Ovary (tissue), 9 donors: ENCODE measurements around the gene NHLH1. TPM values are rescaled to one million over a fixed set of nuclear protein-coding genes. Genes with fewer than 3 reads are reported as not detected.

ENCODE experiments used
- DNase-seq, 5 donors: peaks; one replicate each; pipeline ENCODE4 v3.0.0-alpha.2; 2019 to 2020
- H3K27ac ChIP-seq, 2 donors: fragments of 200-600 bp; one replicate each; pipeline versions ENCODE4 v1.5.1 to v1.8.0; 2019 to 2022
- H3K27me3 ChIP-seq: fragments of 200-600 bp; one replicate; pipeline ENCODE4 v1.8.0; 2022
- H3K36me3 ChIP-seq: fragments of 200-600 bp; sonication (generic); one replicate; pipeline ENCODE4 v1.5.1; 2019
- H3K4me1 ChIP-seq: one replicate; pipeline ENCODE4 v1.8.1; 2013; ENCODE audit warnings: mild to moderate bottlenecking, moderate library complexity; ENCODE audit not compliant: insufficient read depth
- H3K4me3 ChIP-seq: fragments of 200-600 bp; sonication (generic); one replicate; pipeline ENCODE4 v1.5.1; 2017
- H3K9me3 ChIP-seq, 2 donors: fragments of 200-600 bp in 1 of 2; sonication (generic) in 1 of 2; one replicate each; pipeline versions ENCODE4 v1.5.1 to v1.8.1; 2013 to 2019; ENCODE audit warnings: mild to moderate bottlenecking in 1 of 2, moderate library complexity in 1 of 2
- EP300 ChIP-seq: sonication (generic); formaldehyde crosslinking; IDR thresholded peaks from one replicate; pipeline ENCODE4 v1.6.1; 2017; ENCODE audit warnings: antibody characterized with exemption
- POLR2A ChIP-seq: fragments of 450-650 bp; IDR thresholded peaks from one replicate; pipeline ENCODE4 v1.6.1; 2017; ENCODE audit warnings: antibody characterized with exemption, mild to moderate bottlenecking, moderate library complexity
- WGBS, 3 donors: extraction: QIAGEN DNeasy Blood & Tissue Kit in 1 of 3; methylation state at CpG; one replicate each; pipeline versions ENCODE4 v1.1.5 to v1.1.7; 2013 to 2017; 5-methylcytosine and 5-hydroxymethylcytosine counted together
- intact Hi-C, 4 donors: fragments of 100-400 bp; cut with DNase I; formaldehyde crosslinking; loops; one replicate each; pipeline versions ENCODE4 v1.11.0 to v1.15.1; 2022 to 2023
- polyA plus RNA-seq, 2 donors: library from polyadenylated mRNA; stranded (reverse); fragments of 200-250 nt in 1 of 2; fragments of 350-450 nt in 1 of 2; fragmentation: Illumina TruSeq in 1 of 2; extraction: RNeasy Lipid Tissue Mini Kit (QIAGEN cat#74804) in 1 of 2; gene quantifications; one replicate each; pipeline ENCODE4 v1.2.3, GENCODE V29; 2013 to 2014
- total RNA-seq, 7 donors: library from RNA; depleted of rRNA in 2 of 7; stranded (reverse); fragments of >200 nt in 2 of 7; fragmentation: NEBNext Ultra II Directional in 3 of 7; extraction: Animal tissue kit (Norgen Biotek cat#: 25700) in 3 of 7; gene quantifications; one replicate each; pipeline versions ENCODE4 v1.1.0 to v1.2.4, GENCODE V29; 2016 to 2023
- TF ChIP-seq, protein P1 (sequence below), 3 donors: fragments of 450-650 bp in 2 of 3; fragments of 200-600 bp in 1 of 3; IDR thresholded peaks; one replicate each; pipeline versions ENCODE4 v1.5.1 to v1.8.0; 2016 to 2022; ENCODE audit warnings: antibody characterized with exemption in 3 of 3, mild to moderate bottlenecking in 1 of 3
- donor health status: DM: no; HTN: no; CAD: no; lungs with moderate emphysema.
- donor health status: DM: no; HTN: no; CAD: no.
- donor health status: Bipolar disorder and iron deficiency.
- donor health status: DM: yes; HTN: yes; CAD: no.
- donor health status: DM: no; HTN: no; CAD: no.
- donor health status: DM: yes; HTN: yes; CAD: no.

The NHLH1 gene
- total and polyA plus RNA-seq, 9 donors = 0.02 to 0.20 (median 0.08) TPM; not detected in 4

DNA sequence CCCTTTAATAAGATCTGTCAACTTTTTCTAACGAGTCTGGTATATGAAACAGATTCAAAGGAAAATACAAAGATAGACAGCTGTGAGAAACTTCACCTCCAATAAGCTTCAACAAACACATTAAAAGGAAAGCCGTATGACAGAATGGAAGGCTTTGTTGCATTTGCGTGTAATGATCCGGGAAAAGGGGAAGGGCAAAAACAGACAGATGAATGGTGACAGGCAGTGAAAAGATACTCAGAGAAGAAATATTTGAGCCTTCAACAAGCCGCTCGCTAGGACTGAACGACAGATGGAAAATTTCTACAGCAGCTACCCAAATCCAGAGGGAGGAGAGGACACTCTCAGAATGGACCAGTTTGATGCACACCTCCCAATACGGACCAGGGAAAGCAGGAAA lies 38.7 kb upstream of the NHLH1 start:
- no peaks in the 10 kb centered on the region for H3K4me1 ChIP-seq
- H3K27ac ChIP-seq = no peak overlapping the region
- intact Hi-C loops = no loop called here
- H3K36me3 ChIP-seq = no peaks in the 10 kb centered on the region
- WGBS, 3 donors = 71 to 75% (median 71%) methylated on average over 8 of the region's 8 CpGs
- H3K4me3 ChIP-seq = no peak overlapping the region
- H3K9me3 ChIP-seq = no peaks in the 10 kb centered on the region
- no peaks in the 10 kb centered on the region for H3K27me3 ChIP-seq
- TF ChIP-seq, protein P1, sequence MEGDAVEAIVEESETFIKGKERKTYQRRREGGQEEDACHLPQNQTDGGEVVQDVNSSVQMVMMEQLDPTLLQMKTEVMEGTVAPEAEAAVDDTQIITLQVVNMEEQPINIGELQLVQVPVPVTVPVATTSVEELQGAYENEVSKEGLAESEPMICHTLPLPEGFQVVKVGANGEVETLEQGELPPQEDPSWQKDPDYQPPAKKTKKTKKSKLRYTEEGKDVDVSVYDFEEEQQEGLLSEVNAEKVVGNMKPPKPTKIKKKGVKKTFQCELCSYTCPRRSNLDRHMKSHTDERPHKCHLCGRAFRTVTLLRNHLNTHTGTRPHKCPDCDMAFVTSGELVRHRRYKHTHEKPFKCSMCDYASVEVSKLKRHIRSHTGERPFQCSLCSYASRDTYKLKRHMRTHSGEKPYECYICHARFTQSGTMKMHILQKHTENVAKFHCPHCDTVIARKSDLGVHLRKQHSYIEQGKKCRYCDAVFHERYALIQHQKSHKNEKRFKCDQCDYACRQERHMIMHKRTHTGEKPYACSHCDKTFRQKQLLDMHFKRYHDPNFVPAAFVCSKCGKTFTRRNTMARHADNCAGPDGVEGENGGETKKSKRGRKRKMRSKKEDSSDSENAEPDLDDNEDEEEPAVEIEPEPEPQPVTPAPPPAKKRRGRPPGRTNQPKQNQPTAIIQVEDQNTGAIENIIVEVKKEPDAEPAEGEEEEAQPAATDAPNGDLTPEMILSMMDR (IDR thresholded peaks at IDR 0.05) = no peak
- TF ChIP-seq POLR2A = no peak
- no peak for TF ChIP-seq EP300
- no peak for DNase-seq

DNA sequence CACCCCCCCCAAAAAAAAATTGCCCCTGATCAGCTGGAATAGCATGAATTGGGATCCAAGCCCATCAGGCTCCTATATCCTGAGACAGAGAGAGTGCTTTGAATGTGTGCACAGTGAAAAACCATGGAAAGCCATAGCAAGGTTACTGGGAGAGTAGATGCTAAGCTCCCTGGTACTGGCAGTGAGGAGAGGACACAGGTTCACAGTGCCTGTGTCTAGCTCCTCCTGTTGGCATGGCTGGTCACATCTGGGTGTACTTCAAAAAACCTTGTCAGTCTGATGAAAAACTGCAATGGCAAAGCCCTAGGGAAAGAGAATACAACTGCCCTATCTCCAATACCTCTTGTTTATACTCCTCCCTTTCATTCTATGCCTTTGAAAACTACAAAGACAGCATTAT lies 36.8 kb upstream of the NHLH1 start:
- TF ChIP-seq, protein P1 (IDR thresholded peaks at IDR 0.05) = no peak
- no peak for TF ChIP-seq POLR2A
- TF ChIP-seq EP300 = no peak
- no peak for DNase-seq
- Histone ChIP-seq H3K4me1 (no peaks in the 10 kb centered on the region), H3K27me3 (no peaks in the 10 kb centered on the region), H3K36me3 (no peaks in the 10 kb centered on the region), H3K9me3 (no peaks in the 10 kb centered on the region), H3K4me3 (no peak overlapping the region), H3K27ac (no peak overlapping the region)
- intact Hi-C loops = no loop called here

GRCh38 chr1:160332516-160332915 lies 34.4 kb upstream of the NHLH1 start:
- Histone ChIP-seq H3K9me3 (no peaks in the 10 kb centered on the region), H3K4me1 (no peaks in the 10 kb centered on the region), H3K27me3 (no peaks in the 10 kb centered on the region), H3K27ac (no peak overlapping the region), H3K4me3 (no peak overlapping the region), H3K36me3 (no peaks in the 10 kb centered on the region)
- DNase-seq = no peak
- intact Hi-C loops = no loop called here
- TF ChIP-seq EP300 (no peak), POLR2A (no peak)
- TF ChIP-seq, protein P1 (IDR thresholded peaks at IDR 0.05) = no peak

GRCh38 chr1:160338580-160338979 lies 28.3 kb upstream of the NHLH1 start:
- no peak for DNase-seq

More at GRCh38 chr1:160338580-160338979, 28.3 kb upstream of the NHLH1 start:
- intact Hi-C loops = no loop called here
- no peak overlapping the region for H3K27ac ChIP-seq
- WGBS, 3 donors = 84 to 87% (median 87%) methylated on average over 4 of the region's 4 CpGs
- H3K4me3 ChIP-seq = no peak overlapping the region
- H3K4me1 ChIP-seq = no peaks in the 10 kb centered on the region
- H3K36me3 ChIP-seq = no peaks in the 10 kb centered on the region
- H3K9me3 ChIP-seq = no peaks in the 10 kb centered on the region
- no peak for TF ChIP-seq POLR2A
- no peak for TF ChIP-seq EP300
- TF ChIP-seq, protein P1 (IDR thresholded peaks at IDR 0.05) = no peak
- no peaks in the 10 kb centered on the region for H3K27me3 ChIP-seq
